Fibroblast of the conjunctiva (primary cell): Measurements from ENCODE around the gene XIRP2.
"Not testable (repeated sequence)": the region's sequence is repeated elsewhere in the genome, so short reads cannot be mapped to it uniquely, and the experiment has no call there.

ENCODE experiments used
- DNase-seq: peaks from one replicate; pipeline ENCODE4 v3.0.0-alpha.2; 2010; ENCODE audit warnings: low read depth

The XIRP2 gene

DNA sequence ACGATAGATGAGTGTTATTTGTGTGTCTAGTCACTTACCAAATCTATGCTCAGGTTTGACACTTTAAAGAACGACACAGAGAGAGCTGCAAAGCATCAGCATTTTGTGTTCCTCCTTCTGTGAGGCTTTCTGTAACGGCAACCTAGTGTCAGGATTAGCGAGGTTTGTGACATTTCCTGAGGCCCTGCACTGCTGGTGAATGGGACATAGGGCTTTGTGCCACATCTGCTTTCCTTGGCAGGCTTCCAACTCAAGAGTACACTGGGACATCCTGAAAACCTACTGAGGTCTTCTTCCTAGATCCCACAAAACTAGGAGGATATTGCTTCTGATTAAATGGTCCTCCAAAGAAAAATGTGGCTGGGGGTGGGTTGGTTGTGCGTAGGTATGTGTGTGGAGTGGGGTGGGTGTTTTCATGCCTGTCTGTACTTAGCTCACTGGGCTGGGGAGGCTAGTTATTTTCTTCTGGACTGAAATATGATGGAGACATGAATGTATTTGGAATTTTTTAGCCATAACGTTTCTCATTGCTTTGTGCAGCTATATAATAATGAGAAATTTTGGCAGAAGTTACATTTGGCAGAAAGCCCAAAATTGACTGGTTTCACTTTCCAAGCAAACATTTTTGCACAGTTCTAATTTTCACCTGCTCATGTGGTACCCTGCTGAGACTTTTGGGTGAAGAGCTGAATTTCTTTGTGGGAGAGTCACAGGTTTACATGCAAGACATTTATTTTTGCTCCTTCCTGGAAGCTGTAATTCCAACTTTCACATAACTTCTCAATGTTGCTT, 308.4 kb downstream of the XIRP2 start:
- DNase-seq = peak; percentile 50

GRCh38 chr2:167198009-167198408, 309.7 kb downstream of the XIRP2 start:
- DNase-seq = no peak

GRCh38 chr2:167198576-167198975, 310.3 kb downstream of the XIRP2 start:
- no peak for DNase-seq

DNA sequence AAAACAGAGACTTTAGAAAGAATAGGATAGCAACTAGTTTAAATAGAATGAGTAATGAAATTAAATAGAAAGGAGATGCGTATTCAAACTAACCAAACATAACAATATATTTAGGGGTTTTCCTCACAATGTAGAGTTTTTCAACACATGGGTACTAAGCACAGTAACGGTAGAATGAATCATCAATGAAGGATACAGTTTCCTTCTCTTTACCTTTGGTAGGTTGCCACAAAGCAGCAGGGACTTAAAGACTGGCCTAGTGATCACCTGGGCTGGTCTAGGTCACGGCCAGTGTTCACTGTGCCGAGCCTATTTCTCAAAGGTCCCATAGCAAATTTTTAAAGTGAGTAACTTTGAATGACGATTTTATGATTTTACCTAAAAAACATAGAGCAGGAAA, 311.7 kb downstream of the XIRP2 start:
- no peak for DNase-seq

DNA sequence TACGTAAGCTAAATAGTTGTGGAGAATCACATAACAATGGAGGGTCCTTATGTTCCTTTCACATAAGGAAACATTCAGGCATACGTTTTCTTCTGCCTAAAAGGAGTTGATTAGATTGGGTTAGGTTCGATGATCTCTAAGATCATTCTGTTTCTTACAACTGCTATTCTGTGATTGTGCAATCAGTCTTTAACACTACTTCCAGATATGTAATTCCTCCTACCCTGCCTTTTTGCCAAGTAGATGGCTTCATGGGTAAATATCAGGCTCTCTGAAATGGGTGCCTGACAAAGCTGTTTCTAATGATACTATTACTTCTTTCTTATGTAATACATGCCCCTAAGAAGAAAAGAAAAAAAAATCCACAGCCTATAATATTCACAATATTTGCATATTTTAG, 321.5 kb downstream of the XIRP2 start:
- no peak for DNase-seq

DNA sequence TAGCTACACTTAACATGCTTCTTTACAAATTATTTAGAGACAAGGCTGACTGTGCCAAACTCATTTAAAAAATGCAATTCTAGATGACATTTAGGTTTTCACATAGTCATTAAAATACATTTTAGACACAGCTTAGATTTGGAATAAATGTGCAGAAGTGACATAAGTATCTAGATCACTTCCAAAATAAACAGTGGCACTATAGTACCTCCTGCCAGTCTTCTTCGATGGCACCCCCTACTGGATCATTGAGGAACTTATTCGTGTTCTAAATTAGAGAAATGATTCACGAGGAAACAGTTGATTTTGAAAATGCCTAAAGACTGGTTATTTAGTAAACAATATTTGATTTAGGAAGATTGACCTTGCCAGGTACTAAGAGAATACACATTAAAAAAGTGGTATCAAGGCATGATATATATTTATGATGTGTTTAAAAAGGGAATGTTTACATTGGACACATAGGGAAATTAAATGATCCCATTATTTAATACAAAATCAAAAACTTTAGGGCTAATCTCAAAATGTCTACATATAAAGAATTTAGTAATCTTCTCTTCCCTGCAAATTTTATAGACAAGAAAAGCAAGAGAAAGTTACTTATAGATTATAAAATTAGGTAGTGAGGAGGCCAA, 323.9 kb downstream of the XIRP2 start:
- DNase-seq = peak; percentile 56

DNA sequence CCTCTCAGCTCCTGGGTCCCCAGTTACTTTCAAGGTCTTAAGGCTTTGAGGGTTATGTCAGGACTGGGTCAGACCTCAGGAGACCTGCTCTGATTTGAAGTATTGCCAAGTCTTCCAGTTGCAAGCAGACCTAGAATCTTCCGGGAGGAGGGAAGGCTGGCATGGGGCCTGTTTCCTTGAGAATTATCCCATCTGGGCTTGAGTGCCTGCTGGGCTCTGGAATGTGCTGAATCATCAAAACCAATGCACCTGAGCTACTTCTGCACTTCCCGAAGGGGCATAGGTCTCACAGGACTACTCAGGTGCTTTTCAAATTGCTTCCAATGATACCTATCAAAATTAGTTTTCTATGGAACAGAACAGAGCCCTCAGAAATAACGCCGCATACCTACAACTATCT, 327.3 kb downstream of the XIRP2 start:
- DNase-seq = no peak

- no peak for DNase-seq
Measured at GRCh38 chr2:167237478-167237877, 349.2 kb downstream of the XIRP2 start.

- DNase-seq = no peak
Measured at GRCh38 chr2:167240671-167241070, 352.4 kb downstream of the XIRP2 start.

DNA sequence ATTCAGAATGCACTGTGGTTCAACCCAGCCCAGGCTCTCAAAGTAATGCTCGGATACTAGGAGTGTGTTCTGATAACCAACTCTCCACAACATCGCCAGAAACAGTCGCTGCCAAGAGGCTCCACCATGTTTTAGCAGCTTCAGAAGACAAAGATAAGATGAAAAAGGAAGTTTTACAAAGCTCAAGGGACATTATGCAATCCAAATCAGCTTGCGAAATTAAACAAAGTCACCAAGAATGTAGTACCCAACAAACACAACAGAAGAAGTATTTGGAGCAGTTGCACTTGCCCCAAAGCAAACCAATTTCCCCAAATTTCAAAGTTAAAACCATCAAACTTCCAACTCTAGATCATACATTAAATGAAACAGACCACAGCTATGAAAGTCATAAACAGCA, 360.9 kb downstream of the XIRP2 start:
- no peak for DNase-seq

GRCh38 chr2:167253025-167253424, 364.7 kb downstream of the XIRP2 start:
- DNase-seq = no peak

GRCh38 chr2:167254721-167255120, 366.4 kb downstream of the XIRP2 start:
- DNase-seq = no peak

DNA sequence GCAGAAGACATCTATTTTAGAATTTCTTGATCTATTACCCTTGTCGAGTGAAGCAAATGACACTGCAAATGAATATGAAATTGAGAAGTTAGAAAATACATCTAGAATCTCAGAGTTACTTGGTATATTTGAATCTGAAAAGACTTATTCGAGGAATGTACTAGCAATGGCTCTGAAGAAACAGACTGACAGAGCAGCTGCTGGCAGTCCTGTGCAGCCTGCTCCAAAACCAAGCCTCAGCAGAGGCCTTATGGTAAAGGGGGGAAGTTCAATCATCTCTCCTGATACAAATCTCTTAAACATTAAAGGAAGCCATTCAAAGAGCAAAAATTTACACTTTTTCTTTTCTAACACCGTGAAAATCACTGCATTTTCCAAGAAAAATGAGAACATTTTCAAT, 370.4 kb downstream of the XIRP2 start:
- DNase-seq = no peak

DNA sequence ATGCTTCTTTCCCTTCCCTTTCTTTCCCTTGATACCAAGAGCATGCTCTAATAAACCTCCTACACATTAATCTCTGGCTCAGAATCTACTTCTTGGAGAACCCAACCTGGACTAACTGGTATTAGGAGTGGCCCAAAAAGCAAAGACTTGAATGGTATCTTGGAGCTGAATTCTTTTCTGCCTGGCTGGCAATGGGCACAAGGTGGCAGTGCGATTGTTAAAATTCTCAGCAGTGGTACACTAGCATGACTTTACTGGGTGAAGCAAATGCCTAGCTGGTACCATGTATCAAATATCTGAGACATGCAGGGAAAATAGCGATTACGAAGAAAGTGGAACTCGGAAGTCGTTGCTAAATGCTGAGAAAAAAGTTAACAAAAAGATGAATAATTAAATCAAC, 376.1 kb downstream of the XIRP2 start:
- no peak for DNase-seq

DNA sequence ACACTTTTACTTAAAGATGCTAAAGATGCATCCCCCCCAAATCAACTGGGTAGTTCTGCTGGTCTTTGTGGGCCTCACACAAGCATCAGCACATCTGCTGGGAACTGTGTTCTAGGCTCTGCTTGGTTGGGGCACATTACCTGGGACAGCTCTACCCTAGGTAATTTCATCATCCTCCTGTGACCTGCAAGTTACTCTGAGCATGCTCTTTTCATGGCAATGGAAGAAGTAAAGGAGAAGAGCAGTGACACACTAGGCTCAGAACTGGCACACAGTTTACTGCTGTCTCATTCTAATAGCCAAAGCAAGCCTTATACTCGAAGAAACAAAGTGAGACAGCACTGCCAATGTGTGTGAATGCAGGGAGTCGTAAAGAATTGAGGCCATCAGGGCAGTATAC, 376.7 kb downstream of the XIRP2 start:
- no peak for DNase-seq

GRCh38 chr2:167265722-167266121, 377.4 kb downstream of the XIRP2 start:
- no peak for DNase-seq

- DNase-seq = not testable (repeated sequence)
Measured at GRCh38 chr2:167268245-167268644, 380.0 kb downstream of the XIRP2 start.

- no peak for DNase-seq
Measured at GRCh38 chr2:167271932-167272331, 383.7 kb downstream of the XIRP2 start.

DNA sequence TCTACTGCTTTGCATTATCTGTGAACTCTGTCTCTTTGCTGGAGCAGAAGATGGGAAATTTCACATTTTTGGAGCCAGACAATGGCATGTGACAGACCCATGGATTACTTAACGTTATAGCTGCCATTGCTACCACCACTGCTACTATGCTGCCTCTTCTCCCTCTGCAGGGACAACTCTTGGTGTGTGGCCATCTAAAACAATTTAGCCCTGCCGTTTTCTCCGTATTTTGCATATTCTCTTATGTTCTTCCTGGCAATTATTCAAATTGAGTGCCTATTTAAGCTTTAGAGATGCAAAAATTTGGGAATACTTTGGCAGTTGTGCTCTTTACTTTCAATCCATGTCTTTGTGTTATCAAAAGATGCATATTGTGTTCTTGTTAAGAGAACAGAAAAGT, 386.8 kb downstream of the XIRP2 start:
- DNase-seq = no peak

DNA sequence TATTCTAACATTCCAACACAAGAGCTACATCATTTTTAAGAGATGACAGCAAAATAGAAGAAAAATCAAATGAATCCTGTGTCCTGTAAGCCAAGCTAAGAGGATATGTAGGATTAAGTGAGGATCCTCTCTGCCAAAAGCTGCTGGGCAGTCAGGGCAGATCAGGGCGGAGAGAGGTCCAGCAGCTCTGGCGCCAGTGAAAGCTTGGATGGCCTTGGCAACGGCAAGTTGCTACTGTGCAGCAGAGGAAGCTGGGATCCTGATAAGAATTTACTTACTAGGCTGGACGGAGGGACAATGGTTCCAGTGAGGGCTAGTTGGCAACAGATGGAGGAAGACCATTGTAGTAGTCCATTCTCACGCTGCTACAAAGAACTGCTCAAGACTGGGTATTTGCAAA, 391.5 kb downstream of the XIRP2 start:
- DNase-seq = no peak

- DNase-seq = no peak
Measured at GRCh38 chr2:167287212-167287611, 398.9 kb downstream of the XIRP2 start.

DNA sequence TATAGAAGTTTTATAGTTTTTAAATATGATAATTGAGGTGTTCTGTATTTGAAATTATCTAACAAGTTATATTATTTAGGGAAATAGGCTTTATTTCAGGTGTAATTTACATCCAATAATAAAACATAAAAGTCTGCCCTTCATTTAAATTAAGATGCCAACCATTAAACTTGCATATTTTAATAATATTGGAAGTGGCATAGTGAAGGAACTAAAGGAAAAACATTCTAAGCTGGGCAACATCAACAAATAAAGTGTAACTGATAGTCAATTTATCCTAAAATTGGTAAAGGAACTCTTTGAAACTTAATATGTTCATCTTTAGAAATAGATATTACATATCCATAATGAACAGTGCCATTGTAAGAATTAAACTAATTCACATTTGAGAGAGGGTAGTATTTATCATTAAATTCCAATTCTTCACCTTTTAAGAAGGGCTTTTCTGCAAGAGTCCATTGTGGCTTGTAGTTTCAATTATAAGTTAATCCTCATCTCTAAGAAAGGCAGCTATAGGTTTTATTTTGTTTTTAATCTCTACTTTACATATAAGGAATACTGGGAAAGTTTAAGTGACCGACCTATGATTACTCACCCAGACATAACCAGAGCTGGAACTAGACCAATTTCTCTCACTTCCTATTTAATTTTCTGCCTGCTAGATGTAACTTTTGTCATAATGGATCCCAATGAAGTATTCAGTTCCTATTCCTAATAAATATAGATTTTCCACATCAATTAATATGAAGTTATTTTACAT, 401.6 kb downstream of the XIRP2 start:
- no peak for DNase-seq
